DMS153 treated with DMSO at 0.1 percent for 48 hours (cell line): Measurements from ENCODE around the gene SMIM14.
"Not testable (repeated sequence)": the region's sequence is repeated elsewhere in the genome, so short reads cannot be mapped to it uniquely, and the experiment has no call there.

Experiments
- DNase-seq: peaks from one replicate; lab custom pipeline; 2025; ENCODE audit not compliant: unreplicated experiment; lab: John Stamatoyannopoulos, UW

The SMIM14 gene

DNA sequence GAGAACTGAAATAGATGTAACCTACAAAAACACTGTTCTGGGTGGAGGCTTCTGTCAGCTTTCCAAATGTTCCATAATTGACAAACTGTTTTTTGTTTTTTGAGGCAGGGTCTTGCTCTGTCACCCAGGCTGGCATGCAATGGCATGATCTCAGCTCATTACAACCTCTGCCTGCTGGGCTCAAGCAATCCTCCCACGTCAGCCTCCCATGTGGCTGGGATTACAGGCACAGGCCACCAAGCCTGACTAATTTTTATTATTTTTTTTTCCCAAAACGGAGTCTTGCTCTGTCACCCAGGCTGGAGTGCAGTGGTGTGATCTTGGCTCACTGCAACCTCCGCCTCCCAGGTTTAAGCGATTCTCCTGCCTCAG is 136.0 kb downstream of the SMIM14 start:
- DNase-seq, result not testable (repeated sequence)

DNA sequence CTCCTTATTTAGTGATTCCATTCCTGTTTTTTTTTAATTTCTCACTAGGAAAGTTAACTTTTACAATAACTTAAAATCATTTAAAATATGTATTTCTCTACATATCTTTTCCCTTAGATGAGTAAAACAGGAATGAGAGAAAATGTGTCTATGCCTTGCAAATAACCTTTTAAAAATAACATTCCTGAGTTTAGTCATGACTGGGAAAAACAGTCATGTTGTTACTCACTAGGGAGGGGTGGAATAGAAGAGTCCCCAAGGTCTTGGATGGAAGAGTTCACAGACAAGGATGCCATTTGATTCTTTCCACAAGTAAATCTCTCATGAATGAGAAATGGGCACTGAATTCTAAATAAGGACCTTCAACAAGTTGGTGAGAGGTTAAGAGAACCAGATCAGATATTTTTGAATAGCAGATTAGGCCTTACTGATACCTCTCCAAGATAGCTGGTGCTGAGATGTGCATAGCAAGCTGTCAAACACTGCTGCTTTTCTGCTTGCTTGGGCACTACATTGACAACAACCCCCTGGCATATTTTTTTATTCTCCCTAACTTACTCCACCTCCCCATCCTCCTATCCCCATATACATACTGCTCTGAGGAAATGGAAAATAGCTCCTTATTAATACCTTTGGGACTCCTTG is 136.5 kb downstream of the SMIM14 start:
- no peak for DNase-seq

DNA sequence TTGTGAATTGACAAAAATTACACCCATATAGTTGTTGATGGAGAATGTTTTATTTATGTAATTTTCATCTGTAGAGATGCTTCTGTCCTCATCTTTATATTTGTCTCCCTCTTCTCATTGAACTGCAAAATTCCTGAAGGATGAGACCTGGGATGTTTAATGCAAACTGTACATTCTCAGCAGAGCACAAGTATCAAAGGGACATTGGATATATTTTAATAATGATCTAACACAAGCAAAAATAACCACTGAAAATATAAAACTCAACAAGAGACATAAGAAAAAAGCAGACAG is 140.0 kb downstream of the SMIM14 start:
- no peak for DNase-seq

DNA sequence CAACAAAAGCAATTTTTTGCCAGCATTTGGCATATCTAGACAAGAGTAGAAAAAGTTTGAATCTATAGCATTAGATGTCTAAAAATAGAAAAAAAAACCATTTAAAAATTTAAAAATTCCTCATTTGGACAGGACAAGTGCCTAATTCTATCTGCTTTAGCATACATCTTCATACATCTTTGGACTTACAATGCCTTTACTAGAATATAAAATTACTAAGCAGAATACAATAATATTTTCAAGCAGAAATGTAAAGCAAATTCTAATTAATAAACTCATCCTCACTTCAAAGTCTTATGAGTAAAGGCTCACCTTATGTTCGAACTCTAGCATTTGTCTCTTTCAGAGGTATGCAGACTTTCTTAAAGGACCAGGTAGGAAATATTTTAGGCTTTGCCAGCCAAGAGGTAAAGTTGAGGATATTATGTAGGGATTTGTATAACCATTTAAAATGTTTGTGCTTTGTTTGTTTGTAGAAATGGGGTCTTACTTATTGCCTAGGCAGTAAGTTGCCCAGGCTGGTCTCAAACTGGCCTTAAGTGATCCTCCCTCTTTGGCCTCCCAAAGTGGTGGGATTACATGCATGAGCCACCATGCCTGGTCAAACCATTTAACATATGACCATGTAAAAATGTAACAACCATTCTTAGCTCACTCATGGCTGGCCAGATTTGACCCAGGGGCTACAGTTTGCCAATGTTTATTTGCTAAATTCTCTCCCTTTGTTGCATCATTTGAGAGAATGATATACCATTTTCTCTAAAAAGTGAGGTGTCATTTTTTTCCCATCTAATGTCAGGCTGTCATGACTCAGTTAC is 140.5 kb downstream of the SMIM14 start:
- DNase-seq, result no peak
